Stimulated activated CD4-positive, alpha-beta T cell treated with anti-CD3 and anti-CD28 coated beads, Interleukin-1b, Interleukin-23, amount 100 ng/mL, for 24 hours (primary cell): ENCODE data around the gene SMC1B.
"Not testable (repeated sequence)": the region's sequence is repeated elsewhere in the genome, so short reads cannot be mapped to it uniquely, and the experiment has no call there.

Experiments
- DNase-seq, 4 experiments: peaks; one replicate each; pipeline ENCODE4 v3.0.0-alpha.2; 2020; ENCODE audit warnings: low read depth in 4 of 4, low spot score in 1 of 4

Gene SMC1B, protein sequence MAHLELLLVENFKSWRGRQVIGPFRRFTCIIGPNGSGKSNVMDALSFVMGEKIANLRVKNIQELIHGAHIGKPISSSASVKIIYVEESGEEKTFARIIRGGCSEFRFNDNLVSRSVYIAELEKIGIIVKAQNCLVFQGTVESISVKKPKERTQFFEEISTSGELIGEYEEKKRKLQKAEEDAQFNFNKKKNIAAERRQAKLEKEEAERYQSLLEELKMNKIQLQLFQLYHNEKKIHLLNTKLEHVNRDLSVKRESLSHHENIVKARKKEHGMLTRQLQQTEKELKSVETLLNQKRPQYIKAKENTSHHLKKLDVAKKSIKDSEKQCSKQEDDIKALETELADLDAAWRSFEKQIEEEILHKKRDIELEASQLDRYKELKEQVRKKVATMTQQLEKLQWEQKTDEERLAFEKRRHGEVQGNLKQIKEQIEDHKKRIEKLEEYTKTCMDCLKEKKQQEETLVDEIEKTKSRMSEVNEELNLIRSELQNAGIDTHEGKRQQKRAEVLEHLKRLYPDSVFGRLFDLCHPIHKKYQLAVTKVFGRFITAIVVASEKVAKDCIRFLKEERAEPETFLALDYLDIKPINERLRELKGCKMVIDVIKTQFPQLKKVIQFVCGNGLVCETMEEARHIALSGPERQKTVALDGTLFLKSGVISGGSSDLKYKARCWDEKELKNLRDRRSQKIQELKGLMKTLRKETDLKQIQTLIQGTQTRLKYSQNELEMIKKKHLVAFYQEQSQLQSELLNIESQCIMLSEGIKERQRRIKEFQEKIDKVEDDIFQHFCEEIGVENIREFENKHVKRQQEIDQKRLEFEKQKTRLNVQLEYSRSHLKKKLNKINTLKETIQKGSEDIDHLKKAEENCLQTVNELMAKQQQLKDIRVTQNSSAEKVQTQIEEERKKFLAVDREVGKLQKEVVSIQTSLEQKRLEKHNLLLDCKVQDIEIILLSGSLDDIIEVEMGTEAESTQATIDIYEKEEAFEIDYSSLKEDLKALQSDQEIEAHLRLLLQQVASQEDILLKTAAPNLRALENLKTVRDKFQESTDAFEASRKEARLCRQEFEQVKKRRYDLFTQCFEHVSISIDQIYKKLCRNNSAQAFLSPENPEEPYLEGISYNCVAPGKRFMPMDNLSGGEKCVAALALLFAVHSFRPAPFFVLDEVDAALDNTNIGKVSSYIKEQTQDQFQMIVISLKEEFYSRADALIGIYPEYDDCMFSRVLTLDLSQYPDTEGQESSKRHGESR

DNA sequence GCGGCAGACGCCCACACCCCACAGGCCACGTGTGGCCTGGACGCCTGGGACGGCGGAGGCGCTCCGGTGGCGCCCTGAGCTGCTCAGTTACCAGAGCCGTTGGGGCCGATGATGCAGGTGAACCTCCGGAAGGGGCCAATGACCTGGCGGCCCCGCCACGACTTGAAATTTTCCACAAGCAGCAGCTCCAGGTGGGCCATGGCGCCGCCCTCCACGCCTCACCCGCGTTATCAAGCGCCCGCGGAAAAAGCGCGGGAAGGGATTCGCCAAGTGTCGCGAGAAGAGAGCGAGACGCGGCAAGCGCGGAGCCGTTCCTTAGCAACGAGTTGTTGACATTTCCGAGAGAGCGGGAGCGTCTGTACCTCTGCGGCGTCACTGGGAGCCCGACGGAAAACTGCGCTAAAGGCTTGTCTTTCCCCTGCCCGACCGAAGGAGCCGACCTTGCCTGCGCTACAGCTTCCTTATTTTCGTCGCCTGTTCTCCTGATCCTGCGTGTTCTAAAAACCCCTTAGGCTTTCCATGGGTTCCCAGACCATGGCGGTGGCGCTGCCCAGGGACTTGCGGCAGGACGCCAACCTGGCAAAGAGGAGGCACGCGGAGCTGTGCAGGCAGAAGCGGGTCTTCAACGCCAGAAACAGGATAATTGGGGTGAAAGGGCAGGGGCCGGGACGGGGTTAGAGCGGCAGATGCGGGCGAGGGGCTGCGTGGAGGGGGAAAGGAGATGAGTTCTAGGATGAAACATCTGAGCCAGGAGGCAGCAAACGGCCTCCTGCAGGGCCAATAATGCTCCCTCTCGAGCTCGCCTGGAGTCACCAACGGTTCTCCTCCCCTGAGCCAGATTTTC lies at the start of gene SMC1B, which contains the start of gene RIBC2:
Gene SMC1B (minus strand): TSS at position 232 of the 844 bp plus-strand sequence. CDS start 32 bp downstream, at position 200.
Gene RIBC2 (plus strand): TSS at position 326 of the 844 bp plus-strand sequence. CDS start 194 bp downstream, at position 520.
- peak; percentile 55 to 86 (median 71) for DNase-seq

DNA sequence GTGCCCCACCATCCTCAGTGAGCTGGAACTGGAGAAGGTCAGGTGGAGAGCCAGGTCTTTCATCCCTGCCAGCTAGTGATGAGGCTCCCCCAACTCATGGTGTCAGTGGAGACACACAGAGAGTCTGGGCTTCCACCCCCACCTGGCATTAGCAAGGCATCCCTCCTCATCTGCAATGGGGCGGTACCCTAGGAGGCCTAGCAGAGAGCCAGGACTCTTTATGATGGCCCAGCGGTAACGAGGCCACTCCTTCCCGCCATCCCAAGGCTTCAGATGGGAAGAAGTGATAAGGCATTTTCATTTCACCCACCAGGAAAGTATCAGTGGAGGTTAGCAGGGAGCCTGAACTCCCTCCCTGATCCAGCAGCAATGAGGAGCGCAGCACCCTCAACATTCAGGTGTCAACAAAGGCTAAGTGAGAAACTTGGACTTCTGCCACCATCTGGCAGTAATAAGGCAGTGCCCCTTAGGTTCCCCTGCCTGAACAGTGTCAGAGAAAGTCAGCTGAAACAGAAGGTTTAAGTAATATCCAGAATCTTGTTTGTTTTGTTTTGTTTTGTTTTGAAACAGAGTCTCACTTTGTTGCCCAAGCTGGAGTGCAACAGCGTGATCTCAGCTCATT lies 48.7 kb upstream of the SMC1B start:
- no peak for DNase-seq

DNA sequence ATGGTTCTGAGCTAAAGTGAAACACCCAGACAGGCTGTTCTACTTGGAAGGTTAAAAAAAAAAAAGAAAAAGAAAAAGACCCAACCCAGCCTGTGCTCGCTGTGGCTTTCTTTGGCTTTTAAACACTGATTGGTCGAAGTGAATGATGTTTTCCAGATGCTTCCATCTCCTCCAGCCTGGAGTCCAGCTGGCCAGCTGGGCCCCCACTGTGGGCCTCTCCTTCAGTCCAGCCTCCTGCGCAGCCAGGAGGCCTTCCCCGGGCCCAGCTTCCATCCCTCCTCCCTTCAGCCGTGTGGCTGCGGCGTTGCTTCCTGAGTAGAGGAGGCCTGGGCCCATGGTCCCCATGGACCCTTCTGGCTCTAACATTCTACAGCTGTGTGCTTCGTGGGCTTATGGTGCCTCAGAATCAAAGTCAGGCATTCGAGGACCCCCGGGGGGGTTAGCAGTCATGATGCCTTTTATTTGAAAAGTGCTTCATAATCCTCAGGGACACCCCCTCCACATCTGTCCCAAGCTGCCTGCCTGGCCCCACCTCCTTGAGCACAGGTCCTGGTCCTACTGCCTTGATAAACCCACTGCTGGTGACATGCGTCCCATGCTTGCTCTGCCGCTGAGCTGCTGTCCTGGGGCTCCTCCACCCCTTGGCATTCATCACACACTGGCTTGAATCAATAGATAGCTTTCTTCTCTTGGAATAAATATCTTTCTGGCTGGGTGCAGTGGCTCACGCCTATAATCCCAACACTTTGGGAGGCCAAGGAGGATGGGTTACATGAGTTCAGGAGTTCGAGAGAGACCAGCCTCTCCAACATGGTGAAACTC lies 47.1 kb upstream of the SMC1B start:
- no peak for DNase-seq

DNA sequence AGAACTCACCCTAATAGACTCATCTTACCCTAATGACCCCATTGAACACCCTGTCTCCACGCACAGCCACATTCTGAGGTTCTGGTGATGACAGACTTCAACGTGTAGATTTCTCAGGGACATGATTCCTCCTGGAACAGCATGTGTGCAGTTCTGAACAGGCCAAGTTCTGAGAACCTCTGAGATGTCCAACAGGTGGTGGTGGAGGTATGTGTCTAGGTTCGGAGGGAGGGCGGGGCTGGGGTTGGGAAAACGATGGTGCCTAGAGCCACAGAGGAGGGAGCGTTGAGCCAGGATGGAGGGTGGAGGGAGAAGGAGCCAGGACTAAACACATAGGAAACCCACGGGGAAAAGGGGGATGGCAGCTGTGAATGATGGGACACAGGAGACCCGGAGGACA lies 45.8 kb upstream of the SMC1B start:
- DNase-seq = no peak

DNA sequence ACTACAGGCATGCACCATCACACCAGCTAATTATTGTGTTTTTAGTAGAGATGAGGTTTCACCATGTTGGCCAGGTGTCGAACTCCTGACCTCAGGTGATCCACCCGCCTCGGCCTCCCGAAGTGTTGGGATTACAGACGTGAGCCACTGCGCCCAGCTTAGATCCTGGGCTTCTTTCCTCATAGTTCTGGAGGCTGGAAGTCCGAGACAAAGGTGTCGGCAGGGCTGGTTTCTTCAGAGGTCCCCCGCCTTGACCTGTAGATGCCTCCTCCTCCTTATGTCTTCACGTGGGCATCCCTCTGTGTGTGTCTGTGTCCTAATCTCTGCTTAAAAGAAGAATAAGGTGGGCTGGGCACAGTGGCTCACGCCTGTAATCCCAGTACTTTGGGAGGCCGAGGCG lies 45.1 kb upstream of the SMC1B start:
- no peak for DNase-seq

DNA sequence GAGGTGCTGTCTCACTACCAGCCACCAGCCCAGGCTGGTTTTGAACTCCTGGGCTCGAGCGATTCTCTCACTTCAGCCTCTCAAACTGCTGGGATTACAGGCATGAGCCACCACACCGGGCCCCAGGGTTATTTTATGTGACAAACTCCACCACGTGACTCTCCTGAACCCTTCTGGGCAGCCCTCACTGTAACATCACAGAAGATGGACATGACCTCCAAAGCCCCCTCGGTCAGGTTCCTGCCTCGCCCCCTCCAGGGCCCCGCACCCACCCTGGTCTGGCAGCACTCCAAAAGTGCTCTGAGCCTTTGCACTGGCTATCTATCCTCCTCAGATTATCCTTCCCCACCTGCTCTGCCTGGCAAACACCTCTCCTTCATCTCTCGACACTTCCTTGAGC lies 43.4 kb upstream of the SMC1B start:
- DNase-seq = no peak

DNA sequence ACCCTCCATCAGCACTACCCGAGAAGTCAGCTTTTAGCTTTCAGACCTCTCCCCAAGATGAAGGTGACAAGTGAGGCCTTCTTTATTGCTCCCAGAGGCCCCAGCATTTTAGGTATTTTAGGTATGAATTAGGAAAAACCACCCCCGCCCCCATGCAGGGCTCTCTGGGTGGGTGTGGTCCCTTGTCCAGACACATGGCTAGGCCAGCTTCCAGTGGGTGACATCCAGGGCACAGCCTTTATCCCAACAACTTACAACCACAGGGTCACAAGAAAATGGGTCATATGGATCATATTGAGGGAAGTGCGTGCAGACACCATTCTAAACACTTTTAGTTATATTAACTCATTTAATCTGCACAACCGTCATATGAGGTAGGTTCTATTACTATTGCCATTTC lies 42.2 kb upstream of the SMC1B start:
- no peak for DNase-seq

DNA sequence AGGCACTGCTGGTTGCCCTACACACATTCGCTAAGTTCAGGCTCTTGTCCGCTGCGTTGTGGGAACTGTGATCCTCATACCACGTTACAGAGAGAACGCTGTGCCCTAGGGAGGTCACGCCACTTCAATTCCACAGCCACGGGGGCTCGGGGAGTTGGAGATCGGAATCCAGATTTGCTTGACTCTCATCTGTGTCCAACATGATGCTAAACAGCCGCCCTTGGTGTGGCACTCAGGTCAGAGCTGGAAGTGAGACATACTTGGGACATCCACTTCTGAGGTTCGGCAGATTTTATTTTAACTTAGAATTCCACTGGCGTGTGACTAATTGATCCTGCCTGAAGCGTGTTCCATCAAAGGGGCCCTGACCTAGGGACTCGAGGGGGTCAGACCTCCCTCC lies 41.8 kb upstream of the SMC1B start:
- DNase-seq = no peak

DNA sequence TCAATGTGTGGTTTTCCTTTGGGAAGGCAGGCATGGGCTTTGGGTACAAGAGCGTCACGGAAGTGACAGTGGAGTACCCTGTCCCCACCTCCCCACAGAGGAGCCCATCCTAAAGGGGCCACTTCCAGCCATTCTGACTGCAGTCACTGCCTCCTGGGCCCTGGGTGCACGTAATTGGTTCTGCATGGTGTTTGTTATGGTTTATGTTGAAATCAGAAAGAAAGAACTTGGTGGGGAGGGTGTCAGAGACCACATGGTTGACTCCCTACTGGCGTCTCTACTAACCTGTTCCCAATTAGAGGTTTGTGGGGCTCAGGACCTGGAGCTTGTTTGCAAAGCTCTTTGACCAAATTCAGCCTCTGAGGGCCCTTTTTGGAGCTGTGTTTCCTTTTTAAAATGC lies 40.9 kb upstream of the SMC1B start:
- DNase-seq = no peak

DNA sequence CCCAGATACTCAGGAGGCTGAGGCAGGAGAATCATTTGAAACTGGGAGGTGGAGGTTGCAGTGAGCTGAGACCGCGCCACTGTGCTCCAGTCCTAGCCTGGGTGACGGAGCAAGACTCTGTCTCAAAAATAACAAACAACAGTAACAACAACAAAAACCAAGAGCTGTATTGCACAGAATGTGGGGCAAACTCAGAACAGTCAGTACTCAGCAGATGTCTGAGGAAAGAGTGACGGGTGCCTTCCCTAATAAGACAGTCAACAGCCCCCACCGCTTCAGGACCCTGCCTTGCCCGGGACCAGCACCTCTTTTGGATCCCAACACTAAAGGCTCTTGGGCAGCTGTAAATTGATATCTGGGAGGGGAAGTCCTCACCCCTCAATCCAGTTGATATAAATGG lies 40.4 kb upstream of the SMC1B start:
- DNase-seq = no peak

DNA sequence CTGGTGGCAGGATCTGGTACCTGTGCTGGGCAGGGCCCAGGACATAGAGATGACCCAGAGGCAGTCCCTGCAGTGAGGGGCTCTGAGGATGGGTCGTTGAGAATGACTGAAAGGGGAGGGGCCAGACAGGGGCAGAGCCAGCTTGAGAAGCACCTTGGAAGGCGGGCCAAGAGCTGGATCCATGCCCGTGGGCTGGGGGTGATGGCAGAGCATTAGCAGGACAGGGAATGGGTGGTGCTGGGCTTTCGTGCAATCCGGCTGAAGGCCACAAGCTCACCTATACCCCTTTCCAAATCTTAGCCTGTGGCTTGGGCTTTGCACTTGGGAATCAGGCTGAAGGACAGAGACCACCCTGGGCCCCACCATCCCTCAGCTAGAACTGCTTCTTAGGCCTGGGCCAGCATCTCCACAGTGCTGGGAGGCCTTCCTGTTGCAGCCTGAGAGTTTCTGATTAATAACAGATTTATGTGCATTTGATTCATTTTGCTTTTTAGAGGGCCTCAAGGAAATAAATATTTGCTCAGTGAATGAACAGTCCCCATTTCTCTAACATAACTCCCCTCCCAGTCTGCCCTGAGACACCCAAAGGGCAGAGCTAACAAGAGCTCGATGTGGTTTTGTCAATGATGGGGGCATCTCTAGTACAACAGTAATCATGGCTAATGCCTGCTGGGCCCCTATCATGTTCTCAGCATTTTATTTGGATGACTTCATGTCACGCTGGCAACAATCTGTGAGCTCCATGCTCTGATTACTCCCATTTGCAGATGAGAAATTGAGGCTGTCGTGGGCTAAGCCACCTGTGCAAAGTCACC lies 39.4 kb upstream of the SMC1B start:
- DNase-seq = no peak

DNA sequence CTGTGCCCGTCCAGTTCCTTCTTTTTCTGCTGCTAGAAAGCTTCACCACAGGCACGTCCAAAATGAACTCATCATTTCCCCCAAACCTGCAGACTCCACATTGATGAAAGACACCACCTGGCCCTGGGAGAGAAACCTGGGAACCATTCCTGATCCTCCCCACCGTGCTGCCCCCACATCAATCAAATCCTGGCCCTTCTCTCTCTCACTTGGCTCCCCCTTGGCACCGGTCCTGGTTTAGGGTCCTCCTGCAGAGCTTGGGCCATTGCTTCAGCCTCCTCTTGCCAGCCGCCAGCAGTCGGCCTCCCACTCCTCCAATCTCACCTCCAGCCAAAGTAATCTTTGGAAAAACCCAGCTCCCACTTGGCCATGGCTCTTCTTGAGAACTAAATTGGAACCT lies 38.6 kb upstream of the SMC1B start:
- no peak for DNase-seq

DNA sequence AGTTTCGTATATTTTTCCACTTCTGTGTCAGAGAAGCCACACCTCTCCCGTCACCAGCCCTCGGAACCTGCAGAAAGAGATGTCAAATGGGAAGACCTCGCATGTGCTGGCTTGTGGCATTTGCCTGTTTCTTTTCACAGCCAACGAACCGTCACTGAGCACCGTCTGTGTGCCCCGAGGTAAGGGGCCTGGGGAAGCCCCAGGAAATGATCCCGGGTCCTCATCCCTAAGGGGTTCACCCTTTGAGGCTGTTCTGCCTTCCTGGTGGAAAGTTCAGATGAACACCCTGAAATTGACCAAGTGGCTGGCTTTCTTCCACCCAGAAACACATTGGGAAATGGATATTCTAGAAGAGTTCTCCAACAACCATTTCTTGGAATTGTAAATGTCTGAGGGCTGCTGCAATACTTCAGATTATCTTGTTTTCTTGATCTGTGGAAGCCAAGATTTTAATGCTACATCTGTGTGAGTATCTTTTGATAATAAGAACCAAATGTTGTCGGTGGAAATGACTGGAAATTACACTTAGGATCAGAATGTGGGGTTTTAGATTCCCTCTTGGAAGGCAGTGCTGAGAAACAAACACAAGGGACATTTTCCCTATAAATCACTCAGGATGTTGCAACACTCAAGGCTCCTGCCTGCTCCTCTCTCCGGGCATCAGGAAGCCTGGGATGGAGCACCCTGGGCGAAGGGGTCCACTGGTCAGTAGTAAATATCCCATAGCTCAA lies 37.7 kb upstream of the SMC1B start:
- no peak for DNase-seq

DNA sequence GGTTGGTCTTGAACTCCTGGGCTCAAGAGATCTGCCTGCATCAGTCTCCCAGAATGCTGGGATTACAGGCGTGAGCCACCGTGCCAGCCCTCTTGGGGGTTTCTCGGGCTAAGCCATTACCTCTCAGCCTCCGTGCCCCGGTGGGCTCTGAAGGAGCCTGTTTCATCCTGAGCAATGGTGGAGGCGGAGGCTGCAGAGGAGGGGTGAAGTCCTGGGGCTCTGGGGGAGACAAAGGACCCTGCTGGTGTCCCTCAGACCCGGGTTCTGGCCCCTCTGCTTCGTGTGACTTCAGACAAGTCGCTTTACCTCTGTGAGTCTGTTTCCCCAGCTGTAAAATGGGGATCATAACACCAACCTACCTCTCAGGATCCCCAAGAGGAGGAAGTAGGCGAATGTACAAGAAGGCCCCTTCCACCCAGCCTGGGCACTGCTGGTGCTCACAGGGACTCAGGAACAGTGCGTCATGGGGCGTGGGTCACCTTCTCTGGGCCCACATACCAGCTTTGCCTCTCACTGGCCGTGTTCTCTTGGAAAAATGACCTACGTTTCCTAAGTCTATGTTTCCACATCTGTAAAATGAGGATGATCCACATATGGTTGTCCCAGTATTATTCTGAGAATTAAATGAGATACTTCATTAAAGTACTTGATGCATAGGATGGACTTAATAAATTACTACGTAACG lies 36.8 kb upstream of the SMC1B start:
- DNase-seq = no peak

DNA sequence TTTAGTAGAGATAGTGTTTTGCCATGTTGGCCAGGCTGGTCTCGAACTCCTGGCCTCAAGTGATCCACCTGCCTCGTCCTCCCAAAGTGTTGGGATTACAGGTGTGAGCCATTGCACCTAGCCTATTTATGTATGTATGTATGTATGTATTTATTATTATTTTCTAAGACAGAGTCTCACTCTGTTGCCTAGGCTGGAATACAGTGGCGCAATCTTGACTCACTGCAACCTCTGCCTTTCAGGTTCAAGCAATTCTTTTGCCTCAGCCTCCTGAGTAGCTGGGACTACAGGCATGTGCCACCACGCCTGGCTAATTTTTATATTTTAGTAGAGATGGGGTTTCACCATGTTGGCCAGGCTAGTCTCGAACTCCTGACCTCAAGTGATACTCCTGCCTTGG lies 36.0 kb upstream of the SMC1B start:
- not testable (repeated sequence) for DNase-seq

DNA sequence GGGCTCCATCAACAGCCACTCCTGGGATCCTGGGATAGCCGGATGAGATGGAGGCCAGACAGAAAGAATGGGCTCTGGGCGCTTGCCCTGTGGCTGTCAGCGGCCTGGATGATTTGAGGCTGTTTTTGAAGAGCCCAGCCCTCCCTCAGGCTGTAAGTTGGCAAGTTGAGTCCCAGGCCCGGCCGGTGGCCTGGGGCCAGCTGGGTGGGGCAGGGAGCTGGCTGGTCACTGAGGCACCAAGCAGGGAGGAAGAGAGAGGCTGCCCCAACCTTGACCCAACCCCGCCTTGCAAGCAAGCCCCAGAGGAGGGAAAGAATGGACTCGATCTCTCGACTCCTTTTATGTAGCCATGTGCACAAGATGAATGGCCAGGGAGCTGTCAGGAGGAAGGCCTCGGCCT lies 35.0 kb upstream of the SMC1B start:
- no peak for DNase-seq

DNA sequence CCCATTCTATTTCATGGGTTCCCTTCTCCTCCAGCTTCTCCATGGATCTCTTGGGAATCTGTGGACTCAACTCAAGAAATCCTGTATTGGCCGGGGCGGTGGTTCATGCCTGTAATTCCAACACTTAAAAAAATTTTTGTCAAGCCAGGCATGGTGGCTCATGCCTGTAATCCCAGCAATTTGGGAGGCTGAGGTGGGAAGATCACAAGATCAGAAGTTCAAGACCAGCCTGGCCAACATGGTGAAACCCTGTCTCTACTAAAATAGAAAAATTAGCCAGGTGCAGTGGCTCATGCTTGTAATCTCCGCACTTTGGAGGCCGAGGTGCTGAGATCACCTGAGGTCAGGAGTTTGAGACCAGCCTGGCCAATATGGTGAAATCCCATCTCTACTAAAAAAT lies 34.2 kb upstream of the SMC1B start:
- not testable (repeated sequence) for DNase-seq
